Measurements from ENCODE around the gene MIDN.

- TF ChIP-seq POLR2A (IDR thresholded peaks at IDR 0.05) (peak in 3 of 4 donors; percentile 95 to 96 (median 96)), CTCF (IDR thresholded peaks at IDR 0.05) (peak in 1 of 6 experiments; percentile 31)
These were observed 1.1 kb downstream of the MIDN start for GRCh38 chr19:1249298-1249989.
